Measurements from ENCODE around the gene THSD1. TPM values are rescaled to one million over a fixed set of nuclear protein-coding genes. Genes with fewer than 3 reads are reported as not detected.

Gene THSD1
- total RNA-seq, 2 experiments from 2014 or later, result 0.28 TPM; not detected in 1

- BruUV-seq (replicated peaks), result TSS peak; percentile 94
- peak; percentile 97 for DNase-seq (ENCODE audit: low spot score)
- H2AFZ ChIP-seq (ENCODE audit: low read length), result peak within 1 kb of the TSS; percentile 85
- no peaks in the 10 kb centered on the region for H3K9me2 ChIP-seq (ENCODE audit: insufficient read depth, low read length)
- ChIA-PET POLR2A (interaction anchor here (1.3 to 1.4 kb wide), 2 partner anchors 12 to 162 kb away, joined by 4 to 7 read pairs; no protein-coding TSS in a partner anchor), CTCF (ENCODE audit: unreplicated experiment) (no interaction called here)
- H3K9me3 ChIP-seq (ENCODE audit: low read length), result no peaks in the 10 kb centered on the region
- H4K20me1 ChIP-seq (ENCODE audit: insufficient read depth, low read length), result peaks cover 14% of the 10 kb centered on the region; the same call in 1 of the 2 replicates
- H3K36me3 ChIP-seq (ENCODE audit: insufficient read depth, low read length), result peaks cover 40% of the 10 kb centered on the region
- peaks cover 53% of the 10 kb centered on the region for H3K79me2 ChIP-seq (ENCODE audit: insufficient read depth, low read depth, low read length)
- H3K4me2 ChIP-seq (ENCODE audit: low read length), result peak within 1 kb of the TSS; percentile 94
- intact Hi-C loops (cut with micrococcal nuclease; ENCODE audit: unreplicated experiment), result loop anchor here (1.0 to 10.0 kb wide), 7 partner anchors 162 to 1003 kb away; partner anchors contain the start of genes ALG11, INTS6, NEK3 and SUGT1
- H3K27ac ChIP-seq (ENCODE audit: low read depth, low read length, poor library complexity, severe bottlenecking), result peak within 1 kb of the TSS; percentile 92
- peaks cover 30% of the 10 kb centered on the region for H3K4me1 ChIP-seq (ENCODE audit: insufficient read depth, low read length, poor library complexity, severe bottlenecking)
- TF ChIP-seq EZH2phosphoT487 (IDR thresholded peaks at IDR 0.05; ENCODE audit: borderline replicate concordance, low read depth, low read length), result no peak
- TF ChIP-seq CTCF (conservative IDR thresholded peaks at IDR 0.05; ENCODE audit: low read length), result no peak
- peak within 1 kb of the TSS; percentile 92 for H3K4me3 ChIP-seq (ENCODE audit: low read depth, low read length, poor library complexity, severe bottlenecking)
Observed at GRCh38 chr13:52454820-52455676, 49.1 kb upstream of the THSD1 start, which contains the start of gene CKAP2. TSS of gene CKAP2 (plus strand) at chr13:52455478. CDS start at chr13:52455557, 79 bp downstream.

GRCh38 chr13:52454459-52454819 is 48.5 kb upstream of the THSD1 start:
- H3K4me2 ChIP-seq (ENCODE audit: low read length), result peak overlapping the region; percentile 94
- no peaks in the 10 kb centered on the region for H3K9me3 ChIP-seq (ENCODE audit: low read length)
- peaks cover 17% of the 10 kb centered on the region; the same call in 1 of the 2 replicates for H4K20me1 ChIP-seq (ENCODE audit: insufficient read depth, low read length)
- POLR2A ChIA-PET, result no interaction called here
- no TSS peak for BruUV-seq (replicated peaks)
- H2AFZ ChIP-seq (ENCODE audit: low read length), result peak overlapping the region; percentile 85
- intact Hi-C loops (cut with micrococcal nuclease; ENCODE audit: unreplicated experiment), result loop anchor here (2.0 to 10.0 kb wide), 5 partner anchors 163 to 1002 kb away; partner anchors contain the start of genes ALG11, INTS6 and NEK3
- peaks cover 34% of the 10 kb centered on the region for H3K36me3 ChIP-seq (ENCODE audit: insufficient read depth, low read length)
- peaks cover 50% of the 10 kb centered on the region for H3K79me2 ChIP-seq (ENCODE audit: insufficient read depth, low read depth, low read length)
- no peaks in the 10 kb centered on the region for H3K9me2 ChIP-seq (ENCODE audit: insufficient read depth, low read length)
- CTCF ChIA-PET (ENCODE audit: unreplicated experiment), result no interaction called here
- DNase-seq (ENCODE audit: low spot score), result peak; percentile 77
- TF ChIP-seq EZH2phosphoT487 (IDR thresholded peaks at IDR 0.05; ENCODE audit: borderline replicate concordance, low read depth, low read length) (no peak), CTCF (conservative IDR thresholded peaks at IDR 0.05; ENCODE audit: low read length) (no peak)
- H3K4me3 ChIP-seq (ENCODE audit: low read depth, low read length, poor library complexity, severe bottlenecking), result peak overlapping the region; percentile 92
- peak overlapping the region; percentile 92 for H3K27ac ChIP-seq (ENCODE audit: low read depth, low read length, poor library complexity, severe bottlenecking)
- H3K4me1 ChIP-seq (ENCODE audit: insufficient read depth, low read length, poor library complexity, severe bottlenecking), result peaks cover 31% of the 10 kb centered on the region
